GM12878 (cell line): ENCODE measurements around the gene FAM227B. TPM values are rescaled to one million over a fixed set of nuclear protein-coding genes. Genes with fewer than 3 reads are reported as not detected.

Experiments used
- BCL11A ChIP-seq: IDR thresholded peaks from 2 replicates; pipeline ENCODE4 v1.6.1; 2011; ENCODE audit warnings: low read depth, low read length
- CREB1 ChIP-seq: IDR thresholded peaks from 2 replicates; pipeline ENCODE4 v1.6.1; 2012; ENCODE audit warnings: low read depth, mild to moderate bottlenecking, inconsistent platforms
- CREM ChIP-seq: IDR thresholded peaks from 2 replicates; pipeline ENCODE4 v1.6.1; 2014; ENCODE audit warnings: antibody characterized with exemption, low read depth
- DPF2 ChIP-seq: fragments of 450-650 bp; IDR thresholded peaks from 2 replicates; pipeline ENCODE4 v1.6.1; 2017; ENCODE audit warnings: mild to moderate bottlenecking
- EED ChIP-seq: sonication (generic); IDR thresholded peaks from 2 replicates; pipeline ENCODE4 v1.6.1; 2016; ENCODE audit warnings: antibody characterized with exemption, low read depth
- ESRRA ChIP-seq: IDR thresholded peaks from 2 replicates; pipeline ENCODE4 v1.6.1; 2012; ENCODE audit warnings: mild to moderate bottlenecking, low read length, improper control_type of control experiment
- HDGF ChIP-seq: fragments of 450-650 bp; IDR thresholded peaks from 2 replicates; pipeline ENCODE4 v1.6.1; 2016; ENCODE audit warnings: antibody characterized with exemption
- IRF4 ChIP-seq: IDR thresholded peaks from 2 replicates; pipeline ENCODE4 v1.6.1; 2011; ENCODE audit warnings: low read depth, low read length
- LARP7 ChIP-seq: fragments of 450-650 bp; IDR thresholded peaks from 2 replicates; pipeline ENCODE4 v1.6.1; 2017; ENCODE audit warnings: mild to moderate bottlenecking
- MTA3 ChIP-seq: IDR thresholded peaks from 2 replicates; pipeline ENCODE4 v1.6.1; 2012; ENCODE audit warnings: low read length, inconsistent platforms, borderline replicate concordance
- MXI1 ChIP-seq: fragments of 150-350 bp; IDR thresholded peaks from 2 replicates; pipeline ENCODE4 v1.6.1; 2011; ENCODE audit warnings: low read depth, mild to moderate bottlenecking, inconsistent platforms, low read length, improper control_type of control experiment
- NR2C1 ChIP-seq: fragments of 450-650 bp; IDR thresholded peaks from 2 replicates; pipeline ENCODE4 v1.6.1; 2017; ENCODE audit warnings: antibody characterized with exemption, mild to moderate bottlenecking, moderate library complexity
- NR2F1 ChIP-seq: fragments of 450-650 bp; conservative IDR thresholded peaks from 2 replicates; pipeline ENCODE4 v1.6.1; 2017; ENCODE audit warnings: mild to moderate bottlenecking
- POU2F2 ChIP-seq: IDR thresholded peaks from 3 replicates; pipeline ENCODE4 v1.6.1; 2011; ENCODE audit warnings: low read depth, mild to moderate bottlenecking, low read length, borderline replicate concordance
- SPI1 ChIP-seq: IDR thresholded peaks from 2 replicates; pipeline ENCODE4 v1.6.1; 2011; ENCODE audit warnings: low read depth, mild to moderate bottlenecking, low read length, moderate library complexity, borderline replicate concordance; ENCODE audit not compliant: insufficient read depth
- SUZ12 ChIP-seq: fragments of 200-600 bp; sonication (generic); IDR thresholded peaks from one replicate; pipeline ENCODE4 v1.6.1; 2018; ENCODE audit warnings: antibody characterized with exemption, mild to moderate bottlenecking; ENCODE audit not compliant: unreplicated experiment
- TAF1 ChIP-seq: IDR thresholded peaks from 2 replicates; pipeline ENCODE4 v1.6.1; 2011; ENCODE audit warnings: mild to moderate bottlenecking, low read depth, low read length, borderline replicate concordance
- TCF3 ChIP-seq: IDR thresholded peaks from 2 replicates; pipeline ENCODE4 v1.6.1; 2012; ENCODE audit warnings: low read depth, mild to moderate bottlenecking, low read length, borderline replicate concordance; ENCODE audit not compliant: insufficient read depth
- ZBED1 ChIP-seq: IDR thresholded peaks from 2 replicates; pipeline ENCODE4 v1.6.1; 2016; ENCODE audit warnings: borderline replicate concordance
- polyA plus RNA-seq, 11 experiments: library from polyadenylated mRNA; depleted of rRNA in 4 of 11; unstranded in 6 of 11; stranded (reverse) in 5 of 11; fragments of >200 nt; fragmentation: Nextera tagmentation in 4 of 11; fragmentation: Illumina TruSeq in 1 of 11; extraction: Ambion mirVana in 4 of 11; extraction: Trizol in 1 of 11; gene quantifications; 1 replicate in 1 of 11; 2 replicates in 10 of 11; pipeline versions ENCODE4 v1.2.1 to v1.2.3, GENCODE V29; 2011 to 2016; ENCODE audit warnings: inconsistent platforms in 2 of 11, missing spikeins in 2 of 11, low read depth in 1 of 11
- total RNA-seq, 4 experiments: library from RNA; depleted of rRNA in 3 of 4; stranded (reverse); fragments of >200 nt in 3 of 4; fragmentation: Illumina TruSeq in 1 of 4; extraction: Trizol in 1 of 4; gene quantifications; 2 replicates each; pipeline versions ENCODE4 v1.2.1 to v1.2.3, GENCODE V29; 2013 to 2021
- TF ChIP-seq, protein P1 (sequence below): fragments of 150-350 bp; IDR thresholded peaks from 2 replicates; pipeline ENCODE4 v1.6.1; 2016; ENCODE audit warnings: low read depth, low read length
- TF ChIP-seq, protein P2 (sequence below): fragments of 450-650 bp; IDR thresholded peaks from 2 replicates; pipeline ENCODE4 v1.6.1; 2016; ENCODE audit warnings: mild to moderate bottlenecking, moderate library complexity, borderline replicate concordance
- TF ChIP-seq, protein P3 (sequence below): fragments of 450-650 bp; IDR thresholded peaks from 2 replicates; pipeline ENCODE4 v1.6.1; 2018; ENCODE audit warnings: borderline replicate concordance, mild to moderate bottlenecking; ENCODE audit not compliant: partially characterized antibody

FAM227B gene
- total and polyA plus RNA-seq, 10 of the 15 experiments (the other 5 are each of a cell fraction or from before 2014, with no cell fraction given): 3.9 to 12.6 (median 6.9) TPM

DNA sequence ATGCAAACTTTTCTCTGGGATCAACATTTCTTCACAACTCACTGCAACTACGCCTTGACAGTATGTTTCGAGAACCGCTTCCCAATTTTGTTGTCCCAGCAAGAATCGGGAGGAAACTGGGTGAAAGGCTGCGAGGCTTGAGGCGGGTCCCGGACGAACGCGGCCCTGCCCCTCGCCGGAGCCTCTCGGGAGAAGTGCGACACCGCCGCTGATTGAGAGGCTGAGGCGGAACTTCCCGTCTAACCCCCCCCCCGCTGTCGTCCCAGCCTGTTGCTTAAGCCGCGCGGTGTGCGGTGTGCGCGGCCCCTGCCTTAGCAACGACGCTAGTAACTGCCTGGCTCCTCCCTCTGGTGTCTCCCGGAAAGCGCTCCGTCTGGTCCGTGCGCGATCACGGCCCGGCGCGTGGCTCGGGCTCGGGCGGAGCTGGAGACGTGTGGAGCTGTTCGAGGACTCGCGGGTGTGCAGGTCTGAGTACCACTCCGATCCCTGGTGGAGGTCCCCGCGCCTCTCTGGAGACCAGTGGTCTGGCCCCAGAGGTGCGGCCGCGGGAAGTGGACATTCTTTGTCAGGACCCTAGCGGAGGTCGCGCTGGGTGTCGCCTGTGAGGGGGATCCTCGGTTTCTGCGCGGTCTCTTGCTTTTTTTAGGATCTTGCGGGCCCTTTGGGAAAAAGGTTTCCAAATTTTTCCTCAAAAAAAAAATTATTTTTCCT lies at the start of gene FAM227B, which contains the start of gene DTWD1 (continued):
- peak; percentile 75 for TF ChIP-seq CREB1
- peak; percentile 87 for TF ChIP-seq EED
- peak; percentile 79; the same call in 1 of the 2 replicates for TF ChIP-seq TCF3
- TF ChIP-seq HDGF: peak; percentile 88
- TF ChIP-seq DPF2: peak; percentile 75
- TF ChIP-seq CREM: peak; percentile 86
- peak; percentile 50; the same call in 1 of the 2 replicates for TF ChIP-seq SPI1
- TF ChIP-seq NR2F1: peak; percentile 62
- no peak for TF ChIP-seq ZBED1
- TF ChIP-seq IRF4: peak; percentile 76
- TF ChIP-seq TAF1: peak; percentile 93
- TF ChIP-seq MTA3: no peak
- TF ChIP-seq, protein P1, sequence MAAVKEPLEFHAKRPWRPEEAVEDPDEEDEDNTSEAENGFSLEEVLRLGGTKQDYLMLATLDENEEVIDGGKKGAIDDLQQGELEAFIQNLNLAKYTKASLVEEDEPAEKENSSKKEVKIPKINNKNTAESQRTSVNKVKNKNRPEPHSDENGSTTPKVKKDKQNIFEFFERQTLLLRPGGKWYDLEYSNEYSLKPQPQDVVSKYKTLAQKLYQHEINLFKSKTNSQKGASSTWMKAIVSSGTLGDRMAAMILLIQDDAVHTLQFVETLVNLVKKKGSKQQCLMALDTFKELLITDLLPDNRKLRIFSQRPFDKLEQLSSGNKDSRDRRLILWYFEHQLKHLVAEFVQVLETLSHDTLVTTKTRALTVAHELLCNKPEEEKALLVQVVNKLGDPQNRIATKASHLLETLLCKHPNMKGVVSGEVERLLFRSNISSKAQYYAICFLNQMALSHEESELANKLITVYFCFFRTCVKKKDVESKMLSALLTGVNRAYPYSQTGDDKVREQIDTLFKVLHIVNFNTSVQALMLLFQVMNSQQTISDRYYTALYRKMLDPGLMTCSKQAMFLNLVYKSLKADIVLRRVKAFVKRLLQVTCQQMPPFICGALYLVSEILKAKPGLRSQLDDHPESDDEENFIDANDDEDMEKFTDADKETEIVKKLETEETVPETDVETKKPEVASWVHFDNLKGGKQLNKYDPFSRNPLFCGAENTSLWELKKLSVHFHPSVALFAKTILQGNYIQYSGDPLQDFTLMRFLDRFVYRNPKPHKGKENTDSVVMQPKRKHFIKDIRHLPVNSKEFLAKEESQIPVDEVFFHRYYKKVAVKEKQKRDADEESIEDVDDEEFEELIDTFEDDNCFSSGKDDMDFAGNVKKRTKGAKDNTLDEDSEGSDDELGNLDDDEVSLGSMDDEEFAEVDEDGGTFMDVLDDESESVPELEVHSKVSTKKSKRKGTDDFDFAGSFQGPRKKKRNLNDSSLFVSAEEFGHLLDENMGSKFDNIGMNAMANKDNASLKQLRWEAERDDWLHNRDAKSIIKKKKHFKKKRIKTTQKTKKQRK: 0 out of 2 replicates have a peak, but pooled peaks have one; percentile 12
- no peak for TF ChIP-seq SUZ12
- TF ChIP-seq POU2F2: peak; percentile 92
- TF ChIP-seq MXI1: peak; percentile 98
- 0 out of 2 replicates have a peak, but pooled peaks have one; percentile 12 for TF ChIP-seq NR2C1
- TF ChIP-seq, protein P2, sequence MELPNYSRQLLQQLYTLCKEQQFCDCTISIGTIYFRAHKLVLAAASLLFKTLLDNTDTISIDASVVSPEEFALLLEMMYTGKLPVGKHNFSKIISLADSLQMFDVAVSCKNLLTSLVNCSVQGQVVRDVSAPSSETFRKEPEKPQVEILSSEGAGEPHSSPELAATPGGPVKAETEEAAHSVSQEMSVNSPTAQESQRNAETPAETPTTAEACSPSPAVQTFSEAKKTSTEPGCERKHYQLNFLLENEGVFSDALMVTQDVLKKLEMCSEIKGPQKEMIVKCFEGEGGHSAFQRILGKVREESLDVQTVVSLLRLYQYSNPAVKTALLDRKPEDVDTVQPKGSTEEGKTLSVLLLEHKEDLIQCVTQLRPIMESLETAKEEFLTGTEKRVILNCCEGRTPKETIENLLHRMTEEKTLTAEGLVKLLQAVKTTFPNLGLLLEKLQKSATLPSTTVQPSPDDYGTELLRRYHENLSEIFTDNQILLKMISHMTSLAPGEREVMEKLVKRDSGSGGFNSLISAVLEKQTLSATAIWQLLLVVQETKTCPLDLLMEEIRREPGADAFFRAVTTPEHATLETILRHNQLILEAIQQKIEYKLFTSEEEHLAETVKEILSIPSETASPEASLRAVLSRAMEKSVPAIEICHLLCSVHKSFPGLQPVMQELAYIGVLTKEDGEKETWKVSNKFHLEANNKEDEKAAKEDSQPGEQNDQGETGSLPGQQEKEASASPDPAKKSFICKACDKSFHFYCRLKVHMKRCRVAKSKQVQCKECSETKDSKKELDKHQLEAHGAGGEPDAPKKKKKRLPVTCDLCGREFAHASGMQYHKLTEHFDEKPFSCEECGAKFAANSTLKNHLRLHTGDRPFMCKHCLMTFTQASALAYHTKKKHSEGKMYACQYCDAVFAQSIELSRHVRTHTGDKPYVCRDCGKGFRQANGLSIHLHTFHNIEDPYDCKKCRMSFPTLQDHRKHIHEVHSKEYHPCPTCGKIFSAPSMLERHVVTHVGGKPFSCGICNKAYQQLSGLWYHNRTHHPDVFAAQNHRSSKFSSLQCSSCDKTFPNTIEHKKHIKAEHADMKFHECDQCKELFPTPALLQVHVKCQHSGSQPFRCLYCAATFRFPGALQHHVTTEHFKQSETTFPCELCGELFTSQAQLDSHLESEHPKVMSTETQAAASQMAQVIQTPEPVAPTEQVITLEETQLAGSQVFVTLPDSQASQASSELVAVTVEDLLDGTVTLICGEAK: peak; percentile 96
- peak; percentile 35; the same call in 1 of the 2 replicates for TF ChIP-seq BCL11A
- peak; percentile 67; the same call in 1 of the 2 replicates for TF ChIP-seq ESRRA
- peak; percentile 98 for TF ChIP-seq LARP7
- TF ChIP-seq, protein P3, sequence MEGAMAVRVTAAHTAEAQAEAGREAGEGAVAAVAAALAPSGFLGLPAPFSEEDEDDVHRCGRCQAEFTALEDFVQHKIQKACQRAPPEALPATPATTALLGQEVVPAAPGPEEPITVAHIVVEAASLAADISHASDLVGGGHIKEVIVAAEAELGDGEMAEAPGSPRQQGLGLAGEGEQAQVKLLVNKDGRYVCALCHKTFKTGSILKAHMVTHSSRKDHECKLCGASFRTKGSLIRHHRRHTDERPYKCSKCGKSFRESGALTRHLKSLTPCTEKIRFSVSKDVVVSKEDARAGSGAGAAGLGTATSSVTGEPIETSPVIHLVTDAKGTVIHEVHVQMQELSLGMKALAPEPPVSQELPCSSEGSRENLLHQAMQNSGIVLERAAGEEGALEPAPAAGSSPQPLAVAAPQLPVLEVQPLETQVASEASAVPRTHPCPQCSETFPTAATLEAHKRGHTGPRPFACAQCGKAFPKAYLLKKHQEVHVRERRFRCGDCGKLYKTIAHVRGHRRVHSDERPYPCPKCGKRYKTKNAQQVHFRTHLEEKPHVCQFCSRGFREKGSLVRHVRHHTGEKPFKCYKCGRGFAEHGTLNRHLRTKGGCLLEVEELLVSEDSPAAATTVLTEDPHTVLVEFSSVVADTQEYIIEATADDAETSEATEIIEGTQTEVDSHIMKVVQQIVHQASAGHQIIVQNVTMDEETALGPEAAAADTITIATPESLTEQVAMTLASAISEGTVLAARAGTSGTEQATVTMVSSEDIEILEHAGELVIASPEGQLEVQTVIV: peak; percentile 90
